GM19351 (cell line): Measurements from ENCODE around the gene KIAA1586.
A peak's percentile ranks its signal among the peaks of the same experiment; 100 is the strongest.
"Not testable (repeated sequence)": the region's sequence is repeated elsewhere in the genome, so short reads cannot be mapped to it uniquely, and the experiment has no call there.

Source experiments
- ATAC-seq: cut with Tn5 transposase; IDR thresholded peaks from one replicate; pipeline ENCODE4 v1.9.1; 2021; ENCODE audit warnings: mild to moderate bottlenecking, moderate library complexity; ENCODE audit not compliant: unreplicated experiment

KIAA1586 gene

DNA sequence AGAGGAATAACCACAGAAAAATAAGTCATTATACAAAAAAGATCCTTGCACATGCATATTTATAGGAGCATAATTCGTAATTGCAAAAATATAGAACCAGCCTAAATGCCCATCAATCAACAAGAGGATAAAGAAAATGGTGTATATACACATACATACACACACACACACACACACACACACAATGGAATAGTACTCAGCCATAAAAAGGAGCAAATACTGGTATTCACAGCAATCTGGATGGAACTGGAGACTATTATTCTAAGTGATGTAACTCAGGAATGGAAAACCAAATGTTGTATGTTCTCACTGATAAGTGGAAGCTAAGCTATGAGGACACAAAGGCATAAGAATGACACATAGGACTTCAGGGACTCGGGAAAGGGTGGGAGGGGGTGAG is 1.9 kb upstream of the KIAA1586 start:
- no peak for ATAC-seq

DNA sequence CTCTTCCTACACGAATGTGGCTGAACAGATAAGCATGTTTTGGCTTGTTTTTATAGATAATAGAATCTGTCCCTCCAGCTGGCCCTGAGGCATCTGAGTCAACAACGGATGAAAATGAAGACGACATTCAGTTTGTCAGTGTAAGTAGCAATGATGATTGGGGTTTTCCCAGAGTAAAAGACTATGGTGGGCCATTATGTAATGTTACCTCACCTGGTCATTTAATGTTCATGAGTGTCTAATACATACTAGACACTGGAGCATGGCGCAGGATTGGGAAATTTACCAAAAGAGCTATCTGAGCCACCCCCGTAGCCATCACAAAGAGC is 728 bp downstream of the KIAA1586 start:
- peak; percentile 22 for ATAC-seq

DNA sequence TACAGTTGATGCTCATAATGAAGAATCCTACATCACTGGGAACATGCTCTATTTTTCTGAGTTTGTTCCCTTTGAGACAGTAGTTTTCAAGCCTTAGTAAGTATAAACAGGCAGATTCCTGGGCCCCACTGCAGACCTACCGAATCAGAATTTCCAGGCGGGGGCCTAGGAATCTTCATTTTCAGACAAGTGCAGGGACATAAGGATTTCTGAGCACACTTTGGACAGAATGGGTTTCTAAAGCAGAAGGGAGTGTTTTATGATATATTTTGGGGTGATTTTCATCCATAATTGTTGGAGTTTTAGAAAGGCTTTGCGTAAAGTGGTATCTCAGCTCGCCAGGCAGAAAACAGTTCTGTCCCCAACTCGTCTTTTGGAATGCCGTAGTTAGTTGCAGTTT is 1.4 kb downstream of the KIAA1586 start:
- peak; percentile 0 for ATAC-seq

DNA sequence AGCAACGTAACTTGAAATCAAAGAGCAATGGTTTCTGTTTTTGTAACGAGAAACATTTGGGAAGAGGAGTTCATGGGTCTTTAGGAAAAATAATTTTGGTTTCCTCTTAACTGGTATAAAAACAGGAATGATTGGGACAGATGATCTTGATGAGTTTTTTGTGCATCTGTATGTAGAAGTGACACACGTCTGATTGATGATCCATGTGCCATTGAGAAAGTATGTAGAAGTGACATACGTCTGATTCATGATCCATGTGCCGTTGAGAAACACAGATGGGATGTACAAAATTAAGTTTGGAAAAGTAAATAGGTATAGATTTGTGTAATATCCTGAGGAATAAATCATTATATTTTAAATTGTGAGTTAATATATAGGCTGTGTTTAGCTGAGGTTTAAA is 2.1 kb downstream of the KIAA1586 start:
- ATAC-seq = no peak

DNA sequence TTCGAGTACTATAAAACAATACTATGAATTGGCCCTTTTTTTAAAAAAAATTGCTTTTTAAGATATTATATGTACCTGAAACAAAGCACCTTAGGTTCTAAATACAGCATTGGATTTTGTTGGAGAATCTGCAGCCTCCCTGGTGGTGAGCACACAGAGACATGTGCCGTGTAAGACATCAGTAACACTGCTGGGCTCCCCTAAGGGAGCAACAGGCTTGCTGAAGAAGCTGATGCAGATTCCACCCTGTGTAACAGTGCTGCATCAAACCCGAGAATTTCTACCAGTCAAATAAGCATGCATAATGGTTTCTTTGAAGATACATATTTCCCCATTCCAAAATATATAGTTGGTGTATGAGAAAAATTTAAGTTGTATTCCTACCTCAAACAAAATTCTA is 17.4 kb downstream of the KIAA1586 start:
- no peak for ATAC-seq

DNA sequence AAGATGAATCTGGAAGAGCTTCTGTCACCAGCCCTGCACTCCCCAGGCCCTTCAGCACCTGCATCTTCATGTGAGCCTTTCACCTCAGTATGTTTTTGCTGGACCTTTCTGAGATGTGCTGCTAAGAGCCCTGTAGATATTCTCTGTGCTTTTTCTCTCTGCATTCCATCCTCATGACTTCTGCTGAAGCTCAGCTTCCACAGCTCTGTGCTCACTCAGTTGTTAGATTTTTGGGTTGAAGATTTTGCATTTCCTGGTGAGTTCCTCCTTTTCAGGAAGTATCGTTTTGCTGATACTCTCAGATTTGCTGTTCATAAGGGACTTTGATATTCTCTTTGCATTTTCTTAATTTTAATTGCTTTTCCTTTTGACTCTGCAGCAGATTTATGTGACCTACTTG is 18.3 kb downstream of the KIAA1586 start:
- ATAC-seq = no peak

DNA sequence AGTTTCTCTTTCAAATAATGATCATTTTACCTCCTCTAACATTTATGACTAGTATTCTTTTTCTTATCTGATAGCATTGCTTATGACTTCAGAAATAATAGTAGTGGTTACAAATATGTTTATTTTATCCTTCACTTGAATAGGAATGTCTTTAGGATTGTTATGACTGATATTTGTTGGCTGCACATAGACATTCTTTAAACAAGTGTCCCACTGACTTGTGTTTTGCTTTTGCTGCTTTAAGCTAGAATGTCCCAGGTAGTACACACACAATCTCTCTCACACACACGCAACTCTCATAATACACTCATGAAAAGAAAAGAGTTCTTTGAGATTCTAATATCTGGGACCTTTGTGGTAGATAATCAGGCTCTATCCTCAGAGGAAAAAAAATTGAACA is 21.6 kb downstream of the KIAA1586 start:
- no peak for ATAC-seq

DNA sequence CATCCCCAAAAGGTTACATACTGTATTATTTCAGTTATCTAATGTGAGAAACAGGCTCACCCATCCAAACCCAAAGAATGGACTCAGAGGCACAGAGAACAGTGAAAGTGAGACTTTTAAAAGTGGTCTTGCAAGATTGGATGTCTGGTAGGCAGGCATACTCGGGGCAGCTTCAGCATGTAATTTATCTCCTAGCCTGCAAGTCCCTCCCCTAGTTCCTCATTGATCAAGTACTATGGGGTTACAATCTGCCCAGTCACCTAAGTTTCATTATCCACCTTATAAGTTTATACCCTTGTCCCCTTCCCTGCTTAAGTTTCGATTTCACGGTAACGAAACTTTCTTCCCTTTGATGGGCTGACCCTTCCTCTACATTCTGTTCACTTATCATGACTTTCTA is 22.7 kb downstream of the KIAA1586 start:
- ATAC-seq = no peak

DNA sequence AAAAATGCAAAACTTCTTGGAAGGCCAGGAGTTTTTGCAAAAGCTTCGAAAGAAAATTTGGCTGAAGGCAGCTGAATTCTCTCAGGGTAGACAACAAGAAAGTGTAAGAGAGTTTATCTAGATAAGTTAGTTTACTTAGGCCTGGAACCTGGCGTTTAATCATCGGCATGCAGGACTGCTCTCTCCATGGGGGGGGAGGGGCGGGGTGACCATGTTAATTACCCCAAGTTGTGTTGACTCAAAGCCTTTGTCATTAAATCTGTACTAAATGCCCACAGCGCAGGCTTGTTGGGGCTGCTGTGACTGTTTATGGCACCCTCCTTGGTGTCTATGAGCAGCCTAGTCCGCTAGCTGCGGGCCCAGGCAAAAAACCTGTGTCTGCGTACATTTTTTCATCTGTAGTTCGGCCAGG is 23.4 kb downstream of the KIAA1586 start:
- no peak for ATAC-seq

DNA sequence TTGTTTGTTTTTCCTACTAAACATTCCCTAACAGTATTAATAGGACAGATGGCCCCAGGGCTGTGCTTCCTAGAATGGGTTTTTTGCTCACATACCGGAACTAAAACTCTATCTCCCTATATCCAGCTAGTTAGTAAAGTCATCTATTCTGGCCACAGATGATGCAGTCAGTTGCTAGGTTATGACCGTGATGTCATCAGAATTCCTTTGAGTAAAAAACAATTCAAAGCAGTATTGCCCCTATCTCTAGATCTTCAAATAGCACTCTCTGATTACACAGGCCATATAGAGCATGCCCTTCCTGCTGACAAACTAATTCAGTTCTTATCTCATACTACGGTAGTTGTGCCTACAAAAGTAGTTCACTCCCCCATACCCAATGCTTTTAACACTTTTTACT is 25.6 kb downstream of the KIAA1586 start:
- ATAC-seq = no peak

DNA sequence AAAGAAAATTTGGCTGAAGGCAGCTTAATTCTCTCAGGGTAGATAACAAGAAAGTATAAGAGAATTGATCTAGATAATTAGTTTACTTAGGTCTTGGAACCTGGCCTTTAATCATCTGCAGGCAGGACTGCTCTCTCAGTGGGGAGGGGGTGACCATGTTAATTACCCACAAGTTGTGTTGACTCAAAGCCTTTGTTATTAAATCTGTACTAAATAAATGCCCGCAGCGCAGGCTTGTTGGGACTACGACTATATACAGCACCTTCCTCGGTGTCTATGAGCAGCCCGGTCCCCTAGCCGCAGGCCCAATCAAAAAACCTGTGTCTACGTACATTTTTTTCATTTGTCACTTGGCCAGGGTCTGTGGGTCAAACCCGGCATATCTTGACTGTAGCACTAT is 27.9 kb downstream of the KIAA1586 start:
- ATAC-seq = no peak

DNA sequence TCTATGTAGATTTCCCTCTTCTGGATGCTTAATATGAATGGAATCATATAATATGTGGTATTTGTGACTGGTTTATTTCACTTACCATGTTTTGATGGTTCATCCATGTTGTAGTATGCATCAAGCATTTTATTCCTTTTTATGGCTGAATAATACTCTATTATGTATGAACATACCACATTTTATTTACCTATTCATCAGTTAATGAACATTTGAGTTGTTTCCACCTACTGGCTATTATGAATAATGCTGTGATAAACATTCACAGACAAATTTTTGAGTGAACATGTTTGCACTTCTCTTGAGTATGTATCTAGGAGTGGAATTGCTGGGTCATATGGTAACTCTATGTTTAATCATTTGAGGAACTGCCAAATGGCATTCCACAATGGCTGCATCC is 28.6 kb downstream of the KIAA1586 start:
- ATAC-seq = no peak

DNA sequence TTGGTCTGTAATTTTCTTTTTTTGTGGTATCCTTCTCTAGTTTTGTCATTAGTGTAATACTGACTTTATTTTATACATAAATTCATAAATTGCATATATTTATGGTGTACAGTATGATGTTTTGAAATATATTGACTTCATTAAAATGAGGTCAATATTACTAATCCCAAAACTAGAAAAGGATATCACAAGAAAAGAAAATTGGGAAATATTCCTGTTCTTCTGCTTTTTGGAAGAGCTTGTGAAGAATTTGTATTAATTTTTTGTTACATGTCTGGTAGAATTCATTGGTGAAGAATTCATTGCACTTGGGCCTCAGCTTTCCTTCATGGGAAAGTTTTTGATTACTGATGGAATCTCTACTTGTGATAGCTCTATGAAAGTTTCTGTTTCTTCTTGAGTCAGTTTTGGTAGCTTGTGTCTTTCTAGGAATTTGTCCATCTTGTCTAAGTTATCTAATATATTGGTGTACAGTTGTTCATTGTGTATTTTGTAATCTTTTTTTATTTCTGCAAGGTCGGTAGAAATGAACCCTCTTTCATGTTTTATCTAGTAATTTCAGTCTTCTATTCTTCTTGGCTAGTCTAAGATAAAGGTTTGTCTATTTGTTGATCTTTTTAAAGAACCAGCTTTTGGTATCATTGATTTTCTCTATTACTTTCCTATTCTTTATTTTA is 32.2 kb downstream of the KIAA1586 start:
- no peak for ATAC-seq

DNA sequence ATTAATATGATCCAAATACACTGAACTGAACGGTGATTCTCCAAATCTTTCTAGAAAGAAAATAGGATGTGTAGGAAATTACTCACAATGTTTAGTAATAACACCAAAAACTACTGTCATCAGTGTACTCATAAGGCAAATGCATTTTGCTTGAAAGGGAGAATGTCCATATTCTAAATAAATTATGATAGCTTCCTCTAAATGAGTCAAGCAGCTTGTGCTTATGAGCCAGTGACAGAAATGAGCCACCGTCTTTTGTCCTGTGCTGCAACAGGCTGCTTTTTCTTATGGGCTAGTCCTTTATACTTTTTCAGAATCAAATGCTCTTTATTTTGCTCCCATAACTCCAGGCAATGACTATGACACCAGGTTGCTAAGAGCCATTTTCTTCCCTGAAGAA is 39.0 kb downstream of the KIAA1586 start:
- no peak for ATAC-seq

DNA sequence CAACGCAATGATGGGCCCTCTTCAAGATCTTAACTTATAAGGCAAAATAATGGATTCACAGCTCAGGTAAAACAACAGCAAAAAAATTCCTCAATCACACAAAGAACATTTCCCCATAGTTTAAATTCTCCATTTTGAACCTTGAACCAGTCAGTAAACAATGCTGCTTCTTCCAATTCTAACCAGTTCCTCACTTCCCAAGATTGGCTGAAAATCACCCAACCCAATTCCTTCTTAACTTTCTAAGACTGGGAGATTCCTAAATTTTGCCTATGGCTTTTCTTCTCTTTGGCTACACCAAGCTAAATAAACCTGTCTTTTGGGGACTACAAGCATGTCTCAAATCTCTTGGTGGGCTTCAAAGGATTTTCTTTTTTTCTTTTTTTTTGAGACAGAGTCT is 40.4 kb downstream of the KIAA1586 start:
- no peak for ATAC-seq

DNA sequence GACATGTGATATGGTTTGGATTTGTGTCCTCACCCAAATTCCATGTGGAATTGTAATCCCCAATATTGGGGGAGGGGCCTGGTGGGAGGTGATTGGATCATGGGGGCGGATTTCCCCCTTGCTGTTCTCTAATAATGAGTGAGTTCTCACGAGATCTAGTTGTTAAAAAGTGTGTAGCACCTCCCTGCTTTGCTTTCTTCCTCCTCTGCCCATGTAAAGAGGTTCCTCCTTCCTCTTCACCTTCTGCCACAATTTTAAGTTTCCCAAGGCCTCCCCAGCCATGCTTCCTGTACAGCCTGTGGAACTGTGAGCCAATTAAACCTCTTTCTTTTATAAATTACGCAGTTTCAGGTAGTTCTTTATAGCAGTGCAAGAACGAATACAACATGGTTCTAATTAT is 41.4 kb downstream of the KIAA1586 start:
- ATAC-seq = no peak

DNA sequence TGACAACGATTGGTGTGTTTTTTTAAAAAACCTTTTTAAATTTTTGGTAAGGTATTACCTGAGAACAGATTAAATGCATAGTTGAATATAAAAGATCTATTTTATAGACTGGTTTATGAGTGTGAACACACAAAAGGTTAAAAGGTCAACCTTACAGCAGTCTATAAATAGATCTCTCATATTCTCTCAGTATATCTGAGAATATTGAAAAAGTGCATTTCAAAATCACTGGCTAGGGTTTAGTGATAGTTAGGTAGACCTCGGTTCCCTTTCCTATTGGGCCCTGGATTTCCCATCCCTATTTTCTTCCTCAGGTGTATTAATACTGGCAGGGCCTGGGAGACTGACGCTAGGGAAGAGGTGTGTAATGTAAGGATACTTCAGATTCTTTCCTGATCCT is 42.8 kb downstream of the KIAA1586 start:
- ATAC-seq = no peak

DNA sequence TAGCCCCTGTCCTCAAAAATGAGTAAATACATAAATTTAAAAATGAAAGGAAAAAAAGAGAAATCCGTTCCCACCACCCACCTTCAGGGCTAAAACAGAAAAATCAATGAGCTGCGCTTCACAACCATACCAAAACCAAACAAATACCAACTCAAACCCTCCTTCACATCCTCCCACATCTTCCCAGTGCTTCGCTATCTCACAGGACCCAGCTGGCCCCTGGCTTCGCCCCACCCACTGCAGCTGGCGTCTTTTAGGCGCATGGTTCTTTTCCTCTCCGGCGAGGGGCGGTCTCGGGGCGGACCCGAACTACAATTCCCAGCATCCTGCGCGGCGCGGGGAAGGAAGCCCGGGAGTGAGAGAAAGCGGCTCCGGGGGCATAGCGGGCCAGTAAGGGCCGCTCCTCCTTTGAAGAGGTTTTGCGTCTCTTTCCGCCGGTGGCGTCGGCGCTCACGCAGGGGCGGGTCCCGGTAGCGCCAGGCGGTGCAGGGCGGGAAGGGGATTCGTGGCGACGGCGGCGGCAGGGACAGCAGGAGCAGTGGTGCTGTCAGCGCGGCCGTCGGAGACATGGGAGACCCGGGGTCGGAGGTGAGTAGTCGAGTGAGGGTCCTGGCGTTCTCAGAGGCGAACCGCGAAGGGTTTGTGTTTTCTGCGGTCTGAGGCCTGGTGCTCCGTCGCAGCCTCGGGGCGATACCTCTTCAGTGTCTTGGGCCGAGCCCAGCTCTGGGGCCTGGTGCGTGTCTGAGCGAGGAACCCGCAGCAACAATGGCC is 43.4 kb downstream of the KIAA1586 start, which contains the start of gene ZNF451:
ZNF451 (plus strand) TSS at position 502 of the 771 bp plus-strand sequence; CDS start at position 568, 66 bp downstream.
- peak; percentile 86 for ATAC-seq

DNA sequence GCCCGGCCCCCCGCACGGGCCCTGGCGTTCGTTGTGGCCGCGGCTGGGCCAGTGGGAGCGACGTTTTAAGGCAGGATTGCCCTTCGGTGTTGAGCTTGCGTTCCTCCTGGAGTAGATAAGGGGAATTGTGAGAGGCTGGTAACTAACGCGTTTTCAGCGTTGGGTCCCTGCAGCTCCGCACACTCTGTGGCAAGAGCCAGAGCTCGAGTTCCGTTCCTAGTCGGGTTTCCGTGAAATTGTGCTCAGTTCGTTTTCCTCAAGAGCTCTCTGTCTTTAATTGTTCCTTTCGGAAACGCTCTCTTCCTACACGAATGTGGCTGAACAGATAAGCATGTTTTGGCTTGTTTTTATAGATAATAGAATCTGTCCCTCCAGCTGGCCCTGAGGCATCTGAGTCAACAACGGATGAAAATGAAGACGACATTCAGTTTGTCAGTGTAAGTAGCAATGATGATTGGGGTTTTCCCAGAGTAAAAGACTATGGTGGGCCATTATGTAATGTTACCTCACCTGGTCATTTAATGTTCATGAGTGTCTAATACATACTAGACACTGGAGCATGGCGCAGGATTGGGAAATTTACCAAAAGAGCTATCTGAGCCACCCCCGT is 44.1 kb downstream of the KIAA1586 start:
- peak; percentile 6 for ATAC-seq

DNA sequence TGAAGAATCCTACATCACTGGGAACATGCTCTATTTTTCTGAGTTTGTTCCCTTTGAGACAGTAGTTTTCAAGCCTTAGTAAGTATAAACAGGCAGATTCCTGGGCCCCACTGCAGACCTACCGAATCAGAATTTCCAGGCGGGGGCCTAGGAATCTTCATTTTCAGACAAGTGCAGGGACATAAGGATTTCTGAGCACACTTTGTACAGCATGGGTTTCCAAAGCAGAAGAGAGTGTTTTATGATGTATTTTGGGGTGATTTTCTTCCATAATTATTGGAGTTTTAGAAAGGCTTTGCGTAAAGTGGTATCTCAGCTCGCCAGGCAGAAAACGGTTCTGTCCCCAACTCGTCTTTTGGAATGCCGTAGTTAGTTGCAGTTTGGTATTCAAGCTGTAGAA is 44.9 kb downstream of the KIAA1586 start:
- not testable (repeated sequence) for ATAC-seq

DNA sequence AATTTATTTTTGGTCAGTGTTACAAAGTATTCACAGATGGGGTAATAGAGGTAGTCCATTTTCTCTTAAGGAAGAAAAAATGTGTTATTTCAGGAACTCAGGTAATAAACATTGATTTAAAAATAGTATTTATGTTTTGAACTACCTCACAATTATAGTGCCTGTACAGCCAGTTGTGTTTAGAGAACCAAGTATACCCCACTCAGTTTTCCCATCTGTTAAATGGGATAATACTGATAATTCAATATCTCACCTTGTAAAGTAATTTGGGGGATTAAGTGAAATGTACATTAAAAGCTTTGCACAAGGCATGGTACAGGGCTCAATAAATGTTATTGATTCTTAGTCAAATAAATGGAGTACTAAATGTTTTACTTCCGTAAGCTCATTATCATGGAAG is 48.2 kb downstream of the KIAA1586 start:
- ATAC-seq = no peak

DNA sequence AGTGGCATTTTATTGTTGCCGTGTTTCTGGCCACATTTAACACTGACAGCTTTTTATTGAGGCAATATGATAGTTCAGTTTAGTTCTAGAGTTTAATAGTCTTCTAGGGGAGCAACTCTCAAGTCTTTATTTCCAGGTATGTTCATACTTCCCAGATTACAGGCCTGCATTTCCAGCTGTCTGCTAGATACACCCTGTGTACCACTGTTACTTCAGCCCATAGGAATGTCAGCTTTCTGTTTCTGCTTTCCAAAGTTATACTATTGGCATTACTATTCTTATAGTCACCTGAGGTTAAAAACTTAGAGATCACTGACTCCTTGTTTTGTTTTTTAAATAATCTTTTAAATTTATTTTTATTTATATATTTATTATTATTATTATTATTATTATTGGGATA is 51.1 kb downstream of the KIAA1586 start:
- no peak for ATAC-seq
